Left cardiac atrium (tissue), 4 donors: ENCODE results near the gene MIX23. TPM values are rescaled to one million over a fixed set of nuclear protein-coding genes. Genes with fewer than 3 reads are reported as not detected.
"Not testable (repeated sequence)": the region's sequence is repeated elsewhere in the genome, so short reads cannot be mapped to it uniquely, and the experiment has no call there.

Experiments used
- ATAC-seq, 2 donors: fragments of 200-7000 bp; cut with Tn5 transposase; one replicate each; pipeline ENCODE4 v1.9.1; 2020; ENCODE audit warnings: mild to moderate bottlenecking in 2 of 2, moderate library complexity in 2 of 2
- DNase-seq: peaks from one replicate; pipeline ENCODE4 v3.0.0-alpha.2; 2020
- intact Hi-C, 2 donors: fragments of 100-400 bp; cut with DNase I; formaldehyde crosslinking; loops; one replicate each; pipeline versions ENCODE4 v1.14.1 to v1.15.1; 2022 to 2023
- total RNA-seq, 2 donors: library from RNA; stranded (reverse); fragmentation: NEBNext Ultra II Directional; extraction: Animal tissue kit (Norgen Biotek cat#: 25700); gene quantifications; one replicate each; pipeline ENCODE4 v1.2.1, GENCODE V29; 2021
- donor health status: DM: no; HTN: yes; CAD: no.
- donor health status: DM: no; HTN: yes; CAD: no; lungs with severe emphysema.
- donor health status: DM: yes; HTN: yes; CAD: no.
- donor health status: Dilated cardiomyopathy.

Gene MIX23
- total RNA-seq, 2 donors from 2014 or later = 23.5 to 28.7 TPM

DNA sequence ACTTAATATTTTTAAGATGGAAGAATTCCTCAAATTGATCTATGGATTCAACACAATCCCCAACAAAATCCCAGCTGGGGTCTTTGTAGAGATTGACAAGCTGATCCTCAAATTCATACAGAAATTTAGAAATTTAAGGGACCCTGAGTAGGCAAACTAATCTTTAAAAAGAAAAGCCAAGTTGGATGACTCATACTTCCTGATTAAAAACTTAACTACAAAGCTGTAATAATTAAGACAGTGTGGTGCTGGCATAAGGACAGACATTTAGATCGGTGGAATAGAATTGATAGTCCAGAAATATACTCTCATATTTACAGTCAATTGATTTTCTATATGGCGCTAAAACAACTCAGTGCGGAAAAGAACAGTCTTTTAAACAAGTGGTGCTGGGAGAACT, 12.6 kb upstream of the MIX23 start:
- no peak for ATAC-seq
- DNase-seq = no peak
- intact Hi-C loops = no loop called here

DNA sequence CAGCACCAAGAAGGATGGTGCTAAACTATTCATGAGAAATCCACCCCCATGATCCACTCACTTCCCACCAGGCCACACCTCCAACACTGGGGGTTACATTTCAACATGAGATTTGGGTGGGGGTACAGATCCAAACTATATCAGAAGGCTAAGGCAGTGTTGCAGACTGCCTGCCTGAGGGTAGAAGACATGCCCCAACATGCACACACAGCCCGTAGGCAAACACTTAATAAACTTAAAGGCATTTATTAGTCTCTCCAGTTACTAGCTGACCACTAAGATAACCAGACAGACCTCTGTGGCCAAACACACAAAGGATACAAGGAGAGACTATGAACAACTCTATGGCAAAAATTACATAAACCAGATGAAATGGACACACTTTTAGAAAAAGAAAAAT, 11.1 kb upstream of the MIX23 start:
- DNase-seq (no peak), ATAC-seq (no peak)
- intact Hi-C loops = loop anchor here in 1 of 2 donors (5.0 kb wide), 1 partner anchor 283 kb away; no protein-coding TSS in a partner anchor

DNA sequence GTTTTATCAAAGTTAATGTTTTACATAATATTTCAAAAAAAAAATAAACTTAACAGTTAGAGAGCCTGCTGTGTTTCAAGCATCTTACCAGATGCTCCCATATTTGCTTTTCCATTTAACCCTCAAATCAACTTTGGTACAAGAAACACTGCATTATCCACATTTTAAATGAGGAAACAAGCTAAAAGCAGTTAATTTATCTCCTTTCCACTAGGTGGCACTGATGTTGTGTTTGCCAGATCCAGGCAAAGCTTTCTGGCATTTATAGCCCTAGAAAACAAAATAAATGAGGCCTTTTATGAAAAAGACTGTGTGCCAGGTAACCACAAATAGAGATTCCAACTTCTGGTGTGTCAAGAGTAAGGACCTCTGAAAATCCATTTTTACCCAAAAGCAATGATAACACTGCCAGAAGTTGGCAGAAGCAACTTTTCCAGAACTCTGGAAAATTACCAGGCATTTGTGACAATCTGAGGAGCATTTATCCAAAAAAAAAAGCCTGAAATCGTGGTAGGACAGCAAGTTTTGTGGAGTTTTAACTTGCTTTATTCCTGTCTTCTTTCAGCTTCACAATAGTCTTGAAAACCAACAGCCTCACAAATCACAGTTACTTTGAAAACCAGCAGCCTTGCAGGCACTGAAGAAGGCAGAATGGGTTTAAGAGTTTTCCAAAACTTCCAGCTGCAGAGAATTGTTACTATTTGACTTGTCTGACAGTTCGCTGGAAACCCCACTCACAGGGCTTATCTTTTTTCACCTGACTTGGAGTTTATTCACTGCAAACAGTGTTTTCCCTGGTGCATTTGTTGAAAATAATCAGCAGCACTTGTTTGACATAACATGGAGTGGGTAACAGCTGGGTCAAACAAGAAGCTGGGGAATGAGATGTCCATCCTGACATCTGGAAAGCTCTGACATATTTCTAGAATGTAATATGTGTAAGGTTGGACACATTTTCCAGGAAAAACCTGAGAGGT, 10.1 kb upstream of the MIX23 start:
- intact Hi-C loops = loop anchor here in 1 of 2 donors (5.0 kb wide), 1 partner anchor 284 kb away; no protein-coding TSS in a partner anchor
- peak in 1 of 2 donors; percentile 54 for ATAC-seq
- no peak for DNase-seq

DNA sequence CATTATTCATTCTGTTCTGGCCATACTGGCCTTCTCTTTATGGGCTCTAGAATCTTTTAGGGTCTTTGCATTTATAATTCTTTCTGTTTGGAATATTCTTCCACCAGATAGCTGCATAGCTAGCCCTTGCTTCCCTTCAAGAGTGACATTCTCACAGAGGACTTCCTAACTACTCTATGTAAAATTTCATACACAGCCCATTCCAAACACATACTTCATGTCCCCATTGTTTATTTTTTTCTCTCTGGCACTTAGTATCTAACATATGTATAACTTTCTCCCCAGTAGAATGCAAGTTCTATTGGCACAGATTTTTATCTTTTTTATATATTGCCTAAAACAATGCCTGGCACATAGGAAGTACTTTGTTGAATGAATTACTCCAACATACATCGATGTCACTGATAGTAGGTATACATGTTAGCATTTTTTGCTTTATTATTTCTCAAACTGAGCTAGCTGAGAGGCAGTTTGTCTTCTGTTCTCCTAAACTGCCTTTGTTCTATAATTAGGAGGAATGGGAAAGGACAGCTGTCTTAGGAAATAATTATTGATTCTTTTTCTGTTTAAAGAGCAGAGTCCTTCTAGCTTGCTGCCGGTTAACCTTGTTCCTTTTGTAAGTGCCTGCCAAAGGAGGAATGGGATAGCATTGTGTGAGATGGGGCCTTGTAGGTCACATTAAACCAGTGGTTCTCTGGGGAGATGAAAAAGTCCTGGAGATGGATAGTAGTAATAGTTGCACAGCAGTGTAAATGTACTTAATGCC, 8.8 kb upstream of the MIX23 start:
- DNase-seq (no peak), ATAC-seq (no peak)
- intact Hi-C loops = loop anchor here in 1 of 2 donors (5.0 kb wide), 1 partner anchor 285 kb away; no protein-coding TSS in a partner anchor

- peak in 1 of 2 donors; percentile 63 for ATAC-seq
These were observed 7.6 kb upstream of the MIX23 start for GRCh38 chr3:122390665-122391064.

DNA sequence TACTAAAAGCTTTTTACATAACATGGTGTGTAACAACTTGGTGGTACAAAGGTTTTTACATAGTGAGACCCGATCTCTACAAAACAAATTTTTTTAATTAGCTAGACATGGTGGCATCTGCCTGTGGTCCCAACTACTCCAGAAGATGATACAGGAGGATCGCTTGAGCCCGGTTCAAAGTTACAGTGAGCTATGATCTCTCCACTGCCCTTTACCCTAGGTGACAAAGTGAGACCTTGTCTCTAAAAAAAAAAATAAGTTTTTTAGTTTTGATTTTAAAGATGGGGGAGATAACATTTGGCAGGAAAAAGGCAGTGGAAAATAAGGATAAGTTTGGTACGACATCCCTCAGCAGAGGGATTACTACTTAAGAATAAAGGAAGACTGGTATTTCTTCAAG, 6.9 kb upstream of the MIX23 start:
- intact Hi-C loops = loop anchor here in 1 of 2 donors (5.0 kb wide), 1 partner anchor 287 kb away; no protein-coding TSS in a partner anchor
- DNase-seq = no peak
- ATAC-seq = no peak

More at GRCh38 chr3:122390665-122391064, 7.6 kb upstream of the MIX23 start:
- intact Hi-C loops = loop anchor here in 1 of 2 donors (5.0 kb wide), 1 partner anchor 287 kb away; no protein-coding TSS in a partner anchor
- DNase-seq = no peak

- DNase-seq (no peak), ATAC-seq (no peak)
- intact Hi-C loops = no loop called here
These were observed 6.2 kb upstream of the MIX23 start for GRCh38 chr3:122389197-122389596.

GRCh38 chr3:122387709-122388108, 4.7 kb upstream of the MIX23 start:
- intact Hi-C loops = no loop called here

GRCh38 chr3:122383771-122384697, 1.0 kb upstream of the MIX23 start, which contains the start of gene FAM162A:
Gene FAM162A, plus strand, starts transcription at chr3:122384182. Its CDS starts 84 bp downstream, at chr3:122384266.
- DNase-seq (peak; percentile 95), ATAC-seq (peak; percentile 98 to 99)
- intact Hi-C loops = no loop called here

More at GRCh38 chr3:122387709-122388108, 4.7 kb upstream of the MIX23 start:
- DNase-seq (no peak), ATAC-seq (no peak)

GRCh38 chr3:122377975-122378374, 5.1 kb downstream of the MIX23 start:
- intact Hi-C loops = no loop called here
- ATAC-seq = no peak
- no peak for DNase-seq

DNA sequence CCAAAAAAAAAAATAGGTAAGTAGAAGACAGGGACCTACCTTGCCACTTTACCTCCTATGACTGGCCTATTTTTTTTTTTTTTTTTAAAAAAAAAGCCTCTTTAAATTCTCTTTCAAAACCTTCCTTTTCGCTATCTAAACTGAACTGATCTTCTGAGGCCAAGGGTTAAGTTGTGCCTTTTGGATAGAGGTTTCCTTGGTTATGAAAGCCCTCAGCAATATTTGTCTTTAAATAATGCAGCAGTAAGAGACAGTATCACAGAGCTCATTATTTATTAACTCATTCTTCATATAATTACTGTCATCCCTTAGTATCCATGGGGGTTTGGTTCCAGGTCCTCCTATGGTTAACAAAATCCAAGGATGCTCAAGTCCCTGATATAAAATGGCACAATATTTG, 9.0 kb downstream of the MIX23 start:
- no peak for ATAC-seq
- DNase-seq = no peak
- intact Hi-C loops = no loop called here

GRCh38 chr3:122366379-122366749, 16.7 kb downstream of the MIX23 start:
- ATAC-seq (no peak), DNase-seq (no peak)
- intact Hi-C loops = no loop called here

GRCh38 chr3:122365582-122366378, 17.3 kb downstream of the MIX23 start:
- intact Hi-C loops, DNase-seq: not testable (repeated sequence)
- ATAC-seq = peak in 1 of 2 donors; percentile 47

GRCh38 chr3:122365073-122365472, 18.0 kb downstream of the MIX23 start:
- no peak for ATAC-seq
- no peak for DNase-seq
- intact Hi-C loops = no loop called here

GRCh38 chr3:122364490-122364889, 18.5 kb downstream of the MIX23 start:
- ATAC-seq (no peak), DNase-seq (no peak)
- intact Hi-C loops = no loop called here

- intact Hi-C loops = no loop called here
- DNase-seq (no peak), ATAC-seq (no peak)
These were observed 21.0 kb downstream of the MIX23 start for GRCh38 chr3:122362026-122362425.

GRCh38 chr3:122358703-122359032, 24.4 kb downstream of the MIX23 start:
- ATAC-seq = no peak
- no peak for DNase-seq
- intact Hi-C loops = no loop called here
